Thymus (tissue), 11 donors: ENCODE results near the gene SDE2. TPM values are rescaled to one million over a fixed set of nuclear protein-coding genes. Genes with fewer than 3 reads are reported as not detected.
"Not testable (repeated sequence)": the region's sequence is repeated elsewhere in the genome, so short reads cannot be mapped to it uniquely, and the experiment has no call there.

ENCODE experiments used
- DNase-seq, 9 donors: peaks; one replicate each; pipeline ENCODE4 v3.0.0-alpha.2; 2013; ENCODE audit warnings: low spot score in 9 of 9, low read depth in 6 of 9, missing footprints in 1 of 9
- H3K27ac ChIP-seq, 2 donors: one replicate each; pipeline ENCODE4 v1.5.1; 2013; ENCODE audit warnings: control low read depth in 1 of 2, low read depth in 1 of 2, low read length in 1 of 2, mild to moderate bottlenecking in 1 of 2, moderate library complexity in 1 of 2
- H3K27me3 ChIP-seq, 2 donors: one replicate each; pipeline ENCODE4 v1.5.1; 2013; ENCODE audit warnings: low read length in 1 of 2; ENCODE audit not compliant: control insufficient read depth in 2 of 2, insufficient read depth in 1 of 2
- H3K36me3 ChIP-seq, 2 donors: one replicate each; pipeline ENCODE4 v1.5.1; 2013; ENCODE audit warnings: low read length in 1 of 2, mild to moderate bottlenecking in 1 of 2, moderate library complexity in 1 of 2; ENCODE audit not compliant: control insufficient read depth in 2 of 2, insufficient read depth in 2 of 2
- H3K4me1 ChIP-seq, 2 donors: one replicate each; pipeline ENCODE4 v1.5.1; 2013; ENCODE audit warnings: low read length in 2 of 2; ENCODE audit not compliant: control insufficient read depth in 2 of 2, insufficient read depth in 2 of 2
- H3K4me3 ChIP-seq, 2 donors: one replicate each; pipeline ENCODE4 v1.5.1; 2013; ENCODE audit warnings: low read length in 2 of 2, control low read depth in 1 of 2, mild to moderate bottlenecking in 1 of 2
- H3K9me3 ChIP-seq, 2 donors: one replicate each; pipeline ENCODE4 v1.5.1; 2013; ENCODE audit warnings: low read length in 1 of 2, mild to moderate bottlenecking in 1 of 2; ENCODE audit not compliant: control insufficient read depth in 2 of 2, insufficient read depth in 1 of 2
- WGBS: extraction: QIAGEN DNeasy Blood & Tissue Kit; methylation state at CpG from one replicate; pipeline ENCODE4 v1.1.7; 2013; 5-methylcytosine and 5-hydroxymethylcytosine counted together
- polyA plus RNA-seq: library from polyadenylated mRNA; stranded (reverse); fragments of 200-250 nt; gene quantifications from one replicate; pipeline ENCODE4 v1.2.3, GENCODE V29; 2013
- total RNA-seq: library from RNA; stranded (reverse); fragments of 120-200 nt; gene quantifications from one replicate; pipeline ENCODE4 v1.2.4, GENCODE V29; 2013
- donor health status: healthy.

SDE2 gene
- total and polyA plus RNA-seq, 2 donors, result 13.8 to 29.7 TPM

DNA sequence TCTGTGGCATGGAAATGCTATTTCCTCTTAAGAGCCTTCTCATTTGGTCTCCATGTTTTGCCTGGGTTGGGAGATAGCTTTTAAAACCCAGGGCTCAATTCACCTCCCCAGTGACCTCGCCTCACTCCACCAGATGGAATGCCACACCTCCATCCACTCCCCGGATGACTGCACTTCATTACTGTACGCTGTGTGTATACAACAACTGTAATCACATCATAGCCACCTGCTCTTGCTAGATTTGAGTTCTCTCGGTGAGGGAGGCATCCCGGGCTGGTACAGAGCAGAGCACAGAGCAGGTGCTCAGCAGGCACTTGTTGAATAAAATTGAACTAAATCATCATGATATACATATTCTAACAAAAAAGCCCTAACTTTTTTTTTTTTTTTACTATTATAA is 26.0 kb downstream of the SDE2 start:
- Histone ChIP-seq H3K27ac (no peak overlapping the region), H3K27me3 (no peaks in the 10 kb centered on the region), H3K9me3 (no peaks in the 10 kb centered on the region), H3K4me1 (no peaks in the 10 kb centered on the region), H3K36me3 (peaks cover 4 to 14% of the 10 kb centered on the region in 2 donors), H3K4me3 (no peak overlapping the region)
- 97% methylated on average over 5 of the region's 5 CpGs for WGBS
- no peak for DNase-seq

GRCh38 chr1:225972344-225973152 is 26.6 kb downstream of the SDE2 start:
- WGBS, result 95% methylated on average over 15 of the region's 15 CpGs

GRCh38 chr1:225970592-225971157 is 28.5 kb downstream of the SDE2 start:
- not testable (repeated sequence) for H3K4me1 ChIP-seq, H3K36me3 ChIP-seq, H3K9me3 ChIP-seq, H3K4me3 ChIP-seq, H3K27ac ChIP-seq, DNase-seq, H3K27me3 ChIP-seq
- 85% methylated on average over 16 of the region's 16 CpGs for WGBS

More at GRCh38 chr1:225972344-225973152, 26.6 kb downstream of the SDE2 start:
- no peak for DNase-seq
- Histone ChIP-seq H3K27ac (no peak overlapping the region), H3K9me3 (no peaks in the 10 kb centered on the region), H3K27me3 (no peaks in the 10 kb centered on the region), H3K4me3 (no peak overlapping the region), H3K4me1 (no peaks in the 10 kb centered on the region), H3K36me3 (peaks cover 3 to 7% of the 10 kb centered on the region in 2 donors)

DNA sequence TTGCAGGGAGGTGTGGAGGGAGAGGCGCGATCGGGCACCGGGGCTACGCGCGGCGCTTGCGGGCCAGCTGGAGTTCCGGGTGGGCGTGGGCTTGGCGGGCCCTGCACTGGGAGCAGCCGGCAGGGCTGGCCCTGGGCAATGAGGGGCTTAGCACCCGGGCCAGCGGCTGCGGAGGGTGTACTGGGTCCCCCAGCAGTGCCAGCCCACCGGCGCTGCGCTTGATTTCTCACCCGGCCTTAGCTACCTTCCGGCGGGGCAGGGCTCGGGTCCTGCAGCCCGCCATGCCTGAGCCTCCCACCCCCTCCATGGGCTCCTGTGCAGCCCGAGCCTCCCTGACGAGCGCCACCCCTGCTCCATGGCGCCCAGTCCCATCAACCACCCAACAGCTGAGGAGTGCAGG is 29.4 kb downstream of the SDE2 start:
- H3K27me3 ChIP-seq, DNase-seq, H3K4me3 ChIP-seq, H3K4me1 ChIP-seq, H3K36me3 ChIP-seq, H3K27ac ChIP-seq, H3K9me3 ChIP-seq: not testable (repeated sequence)
- 94% methylated on average over 28 of the region's 28 CpGs for WGBS

GRCh38 chr1:225965231-225965630 is 33.9 kb downstream of the SDE2 start:
- Histone ChIP-seq H3K4me1 (peaks cover 0 to 3% of the 10 kb centered on the region in 2 donors), H3K9me3 (no peaks in the 10 kb centered on the region), H3K27ac (no peak overlapping the region), H3K36me3 (no peaks in the 10 kb centered on the region), H3K4me3 (no peak overlapping the region), H3K27me3 (peaks cover 0 to 5% of the 10 kb centered on the region in 2 donors)
- DNase-seq, result no peak
- WGBS, result 96% methylated on average over 5 of the region's 5 CpGs

- no peaks in the 10 kb centered on the region for H3K9me3 ChIP-seq
- WGBS, result 96% methylated on average over 15 of the region's 15 CpGs
- no peak for DNase-seq
- no peak overlapping the region for H3K4me3 ChIP-seq
- peaks cover 0 to 5% of the 10 kb centered on the region in 2 donors for H3K27me3 ChIP-seq
- no peaks in the 10 kb centered on the region for H3K36me3 ChIP-seq
- peaks cover 0 to 3% of the 10 kb centered on the region in 2 donors for H3K4me1 ChIP-seq
- no peak overlapping the region for H3K27ac ChIP-seq
Measured at GRCh38 chr1:225963735-225964530, 35.2 kb downstream of the SDE2 start.

DNA sequence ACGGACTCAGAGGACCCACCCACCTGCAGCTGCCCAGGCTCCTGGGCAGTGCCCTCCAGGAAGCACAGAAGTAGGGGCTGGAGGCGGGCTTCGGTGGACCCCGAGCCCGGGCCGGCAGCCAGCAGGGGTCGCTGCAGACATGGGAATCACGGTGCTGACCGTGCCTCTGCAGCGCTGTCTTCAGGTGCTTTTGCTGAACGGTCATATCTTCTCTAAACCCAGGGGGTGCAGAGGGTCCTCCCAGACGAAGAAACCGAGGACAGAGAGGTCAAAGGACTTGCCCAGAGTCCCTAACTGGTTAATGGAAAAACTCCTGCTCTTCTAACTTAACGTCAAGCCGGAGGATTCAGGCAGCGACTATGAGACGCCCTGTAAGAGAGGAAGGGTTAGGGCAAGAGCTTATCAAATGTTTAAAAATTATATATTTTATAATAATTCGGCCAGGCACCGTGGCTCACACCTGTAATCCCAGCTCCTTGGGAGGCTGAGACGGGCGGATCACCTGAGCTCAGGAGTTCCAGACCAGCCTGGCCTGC is 36.6 kb downstream of the SDE2 start:
- peak in 8 of 9 donors; percentile 16 to 71 (median 40) for DNase-seq
- WGBS, result 39% methylated on average over 21 of the region's 21 CpGs
- H3K4me1 ChIP-seq, result peaks cover 0 to 3% of the 10 kb centered on the region in 2 donors
- H3K27ac ChIP-seq, result no peak overlapping the region
- H3K27me3 ChIP-seq, result peaks cover 0 to 5% of the 10 kb centered on the region in 2 donors
- no peak overlapping the region for H3K4me3 ChIP-seq
- H3K36me3 ChIP-seq, result no peaks in the 10 kb centered on the region
- no peaks in the 10 kb centered on the region for H3K9me3 ChIP-seq

DNA sequence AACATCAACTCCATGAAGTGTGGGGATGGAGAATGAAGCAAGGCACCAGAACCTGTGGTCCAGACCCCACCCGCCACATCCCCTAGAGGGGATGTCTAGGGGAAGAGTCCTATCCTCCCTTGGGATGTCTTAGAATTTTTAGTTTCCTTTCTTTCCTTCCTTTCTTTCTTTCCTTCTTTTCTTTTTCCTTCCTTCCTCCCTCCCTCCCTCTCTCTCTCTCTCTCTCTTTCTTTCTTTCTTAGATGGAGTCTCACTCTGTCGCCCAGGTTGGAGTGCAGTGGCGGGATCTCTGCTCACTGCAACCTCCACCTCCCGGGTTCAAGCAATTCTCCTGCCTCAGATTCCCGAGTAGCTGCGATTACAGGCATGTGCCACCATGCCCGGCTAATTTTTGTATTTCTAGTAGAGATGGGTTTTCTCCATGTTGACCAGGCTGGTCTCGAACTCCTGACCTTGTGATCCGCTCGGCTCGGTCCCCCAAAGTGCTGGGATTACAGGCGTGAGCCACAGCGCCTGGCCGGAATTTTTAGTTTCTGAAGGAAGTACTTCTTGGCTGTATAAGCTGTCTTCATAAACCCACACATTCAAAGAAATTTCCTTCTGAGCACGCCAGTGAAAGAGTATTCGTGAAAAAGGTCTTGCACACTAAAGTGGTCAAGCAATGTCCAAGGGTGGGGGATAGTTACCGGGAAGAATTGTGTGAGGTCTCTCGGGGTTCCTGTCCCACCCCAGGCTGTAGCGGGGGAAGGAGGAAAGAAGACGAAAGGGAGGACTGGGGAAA is 37.3 kb downstream of the SDE2 start:
- DNase-seq, result no peak
- no peak overlapping the region for H3K27ac ChIP-seq
- peaks cover 0 to 5% of the 10 kb centered on the region in 2 donors for H3K27me3 ChIP-seq
- H3K4me1 ChIP-seq, result peaks cover 0 to 3% of the 10 kb centered on the region in 2 donors
- 88% methylated on average over 20 of the region's 20 CpGs for WGBS
- H3K9me3 ChIP-seq, result no peaks in the 10 kb centered on the region
- no peak overlapping the region for H3K4me3 ChIP-seq
- H3K36me3 ChIP-seq, result no peaks in the 10 kb centered on the region
